ENCODE measurements around the gene PLAC1.

- TF ChIP-seq CSDC2 (CRISPR knock-in tag; IDR thresholded peaks at IDR 0.05): no peak
- TF ChIP-seq ISL1 (CRISPR knock-in tag; IDR thresholded peaks at IDR 0.05): no peak
- no peak for TF ChIP-seq RARB (CRISPR knock-in tag; IDR thresholded peaks at IDR 0.05)
- TF ChIP-seq ZNF565 (CRISPR knock-in tag; conservative IDR thresholded peaks at IDR 0.05; ENCODE audit: low read depth): no peak
- TF ChIP-seq ZNF8 (CRISPR knock-in tag; IDR thresholded peaks at IDR 0.05): no peak
- no peak for TF ChIP-seq ZFP30 (CRISPR knock-in tag; IDR thresholded peaks at IDR 0.05)
- no peak for TF ChIP-seq SNAI2 (CRISPR knock-in tag; IDR thresholded peaks at IDR 0.05)
- TF ChIP-seq CREB5 (CRISPR knock-in tag; IDR thresholded peaks at IDR 0.05; ENCODE audit: low read depth): no peak
- TF ChIP-seq ESRRG (CRISPR knock-in tag; IDR thresholded peaks at IDR 0.05): no peak
These were observed 33.0 kb downstream of the PLAC1 start for GRCh38 chrX:134625315-134625718.
